ENCODE measurements around the gene CEP128.
"Not testable (repeated sequence)": the region's sequence is repeated elsewhere in the genome, so short reads cannot be mapped to it uniquely, and the experiment has no call there.

Gene CEP128

DNA sequence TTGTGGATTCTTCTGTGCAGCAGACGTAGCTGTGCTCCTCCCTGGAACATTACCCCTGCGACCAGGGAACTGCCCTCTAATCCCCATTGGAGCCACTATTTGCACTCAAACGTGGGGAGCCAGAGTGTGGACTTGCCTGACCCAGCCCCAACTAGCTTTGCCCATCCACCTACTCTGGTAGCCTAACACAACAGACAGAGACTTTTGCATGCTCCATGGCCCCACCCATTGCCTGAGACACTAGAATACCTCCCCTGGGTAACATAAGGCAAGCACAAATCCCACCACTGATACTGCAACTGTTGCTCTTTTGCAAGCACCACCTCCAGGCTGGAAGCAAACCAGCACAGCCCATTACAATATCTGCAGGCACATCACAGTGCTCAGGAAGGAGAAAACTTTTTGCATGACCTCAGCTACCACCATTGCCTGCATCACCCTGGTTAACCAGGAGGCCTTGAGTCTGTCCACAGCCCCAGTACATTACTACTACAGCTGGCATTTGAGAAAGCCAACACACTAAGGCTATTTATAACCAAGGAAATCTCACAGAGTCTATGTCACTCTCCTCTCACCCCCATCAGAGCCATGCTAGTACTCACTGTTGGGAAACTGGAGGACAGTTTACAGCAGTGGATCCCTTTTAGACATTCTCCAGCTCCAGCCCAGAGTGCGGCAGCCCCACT, 15.0 kb downstream of the CEP128 start:
- no peaks in the 10 kb centered on the region for H3K27me3 ChIP-seq (ENCODE audit: insufficient read depth, low read depth, severe bottlenecking)
- no peak for DNase-seq
- H3K36me3 ChIP-seq, result no peaks in the 10 kb centered on the region
- H3K27ac ChIP-seq, result no peak overlapping the region
- no peaks in the 10 kb centered on the region for H3K9me3 ChIP-seq (ENCODE audit: severe bottlenecking)
- no peak overlapping the region for H3K4me3 ChIP-seq (ENCODE audit: low read depth, low read length)
- TF ChIP-seq, protein P1, sequence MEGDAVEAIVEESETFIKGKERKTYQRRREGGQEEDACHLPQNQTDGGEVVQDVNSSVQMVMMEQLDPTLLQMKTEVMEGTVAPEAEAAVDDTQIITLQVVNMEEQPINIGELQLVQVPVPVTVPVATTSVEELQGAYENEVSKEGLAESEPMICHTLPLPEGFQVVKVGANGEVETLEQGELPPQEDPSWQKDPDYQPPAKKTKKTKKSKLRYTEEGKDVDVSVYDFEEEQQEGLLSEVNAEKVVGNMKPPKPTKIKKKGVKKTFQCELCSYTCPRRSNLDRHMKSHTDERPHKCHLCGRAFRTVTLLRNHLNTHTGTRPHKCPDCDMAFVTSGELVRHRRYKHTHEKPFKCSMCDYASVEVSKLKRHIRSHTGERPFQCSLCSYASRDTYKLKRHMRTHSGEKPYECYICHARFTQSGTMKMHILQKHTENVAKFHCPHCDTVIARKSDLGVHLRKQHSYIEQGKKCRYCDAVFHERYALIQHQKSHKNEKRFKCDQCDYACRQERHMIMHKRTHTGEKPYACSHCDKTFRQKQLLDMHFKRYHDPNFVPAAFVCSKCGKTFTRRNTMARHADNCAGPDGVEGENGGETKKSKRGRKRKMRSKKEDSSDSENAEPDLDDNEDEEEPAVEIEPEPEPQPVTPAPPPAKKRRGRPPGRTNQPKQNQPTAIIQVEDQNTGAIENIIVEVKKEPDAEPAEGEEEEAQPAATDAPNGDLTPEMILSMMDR (IDR thresholded peaks at IDR 0.05; ENCODE audit: low read depth, low read length), result no peak

DNA sequence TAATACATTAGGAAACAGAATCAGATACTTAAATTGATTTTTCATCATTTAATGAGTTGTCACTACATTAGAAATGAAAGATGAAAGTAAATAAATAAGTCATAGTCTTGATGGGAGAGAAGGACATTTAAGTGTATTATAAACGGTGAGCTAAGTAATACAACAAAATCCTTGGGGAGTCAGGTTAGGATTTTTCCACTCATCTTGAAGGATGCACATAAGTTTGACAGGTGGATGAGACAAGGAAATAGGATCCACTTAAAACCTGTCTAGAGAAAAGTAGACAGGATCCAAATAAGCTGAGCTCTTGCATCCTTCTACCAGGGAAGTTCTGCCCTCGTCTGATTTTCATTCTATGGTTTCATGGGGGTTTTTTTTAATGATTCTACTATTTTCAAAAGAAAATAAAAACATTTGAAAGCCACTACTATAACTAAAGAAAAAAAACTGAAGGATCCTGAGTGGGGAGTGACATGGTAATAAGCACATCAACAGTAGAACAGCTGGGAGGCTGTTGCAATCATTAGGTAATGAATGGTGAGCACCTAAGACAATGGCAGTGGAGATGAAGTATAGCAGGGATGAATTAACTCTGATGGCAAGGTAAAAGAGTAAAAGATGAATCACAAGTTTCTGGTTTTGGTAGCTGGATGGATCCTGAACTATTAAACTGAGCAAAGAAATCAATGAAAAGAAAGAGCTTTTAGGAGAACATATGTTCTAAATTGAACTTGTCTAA, 17.0 kb downstream of the CEP128 start:
- H3K9me3 ChIP-seq (ENCODE audit: severe bottlenecking), result no peaks in the 10 kb centered on the region
- no peak overlapping the region for H3K4me3 ChIP-seq (ENCODE audit: low read depth, low read length)
- no peak for DNase-seq
- TF ChIP-seq, protein P1 (IDR thresholded peaks at IDR 0.05; ENCODE audit: low read depth, low read length), result no peak
- H3K27ac ChIP-seq, result peak overlapping the region; percentile 21
- no peaks in the 10 kb centered on the region for H3K36me3 ChIP-seq
- H3K27me3 ChIP-seq (ENCODE audit: insufficient read depth, low read depth, severe bottlenecking), result no peaks in the 10 kb centered on the region

- TF ChIP-seq, protein P1 (IDR thresholded peaks at IDR 0.05; ENCODE audit: low read depth, low read length), result no peak
- DNase-seq, result peak; percentile 63
- Histone ChIP-seq H3K27ac (peak overlapping the region; percentile 21), H3K36me3 (no peaks in the 10 kb centered on the region), H3K4me3 (ENCODE audit: low read depth, low read length) (no peak overlapping the region), H3K27me3 (ENCODE audit: insufficient read depth, low read depth, severe bottlenecking) (no peaks in the 10 kb centered on the region), H3K9me3 (ENCODE audit: severe bottlenecking) (no peaks in the 10 kb centered on the region)
Measured at GRCh38 chr14:80923368-80923767, 18.2 kb downstream of the CEP128 start.

DNA sequence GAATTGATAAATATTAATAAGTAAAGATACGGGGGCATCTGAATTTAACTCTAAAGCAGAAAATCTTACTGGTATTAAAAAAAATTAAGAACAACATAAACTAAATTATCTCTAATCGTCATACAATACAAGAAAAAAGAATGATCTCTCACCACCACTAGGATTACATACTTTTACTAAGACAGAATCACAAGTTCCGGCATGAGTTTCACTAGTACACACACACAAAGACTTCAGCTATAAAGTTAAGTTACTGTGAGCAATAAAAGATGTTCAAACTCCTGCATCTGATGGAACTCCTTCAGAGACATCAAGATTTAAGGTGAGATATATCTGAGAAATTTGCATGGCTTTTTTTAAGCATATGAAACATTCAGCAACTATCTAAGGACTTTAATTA, 21.9 kb downstream of the CEP128 start:
- H3K27ac ChIP-seq, result no peak overlapping the region
- TF ChIP-seq, protein P1 (IDR thresholded peaks at IDR 0.05; ENCODE audit: low read depth, low read length), result no peak
- peaks cover 12% of the 10 kb centered on the region for H3K36me3 ChIP-seq
- no peaks in the 10 kb centered on the region for H3K27me3 ChIP-seq (ENCODE audit: insufficient read depth, low read depth, severe bottlenecking)
- DNase-seq, result no peak
- H3K4me3 ChIP-seq (ENCODE audit: low read depth, low read length), result no peak overlapping the region
- H3K9me3 ChIP-seq (ENCODE audit: severe bottlenecking), result no peaks in the 10 kb centered on the region

GRCh38 chr14:80912013-80912412, 29.5 kb downstream of the CEP128 start:
- DNase-seq; H3K27ac ChIP-seq; H3K27me3 ChIP-seq (ENCODE audit: insufficient read depth, low read depth, severe bottlenecking); H3K9me3 ChIP-seq (ENCODE audit: severe bottlenecking); H3K4me3 ChIP-seq (ENCODE audit: low read depth, low read length): not testable (repeated sequence)
- H3K36me3 ChIP-seq, result peaks cover 30% of the 10 kb centered on the region

DNA sequence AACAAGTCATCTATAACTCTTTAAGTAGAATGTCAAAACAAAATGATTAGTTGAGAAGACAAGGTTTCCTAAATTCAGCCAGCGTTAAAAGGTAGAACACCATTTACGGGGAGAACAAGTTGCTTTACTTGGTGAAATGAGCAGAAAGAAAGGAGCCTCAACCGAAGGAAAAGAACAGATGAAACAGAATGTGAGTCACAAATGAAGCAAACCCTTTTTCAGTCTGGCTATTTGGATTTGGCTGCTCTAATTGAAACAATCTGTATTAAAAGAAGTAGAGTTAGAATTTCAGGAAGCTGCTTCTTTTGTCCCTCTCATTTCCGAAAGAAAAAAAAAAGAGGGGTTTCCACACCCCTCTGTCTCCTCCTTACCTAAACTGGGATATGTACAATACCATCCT, 34.6 kb downstream of the CEP128 start:
- no peaks in the 10 kb centered on the region; the same call in 1 of the 2 replicates for H3K36me3 ChIP-seq
- H3K27me3 ChIP-seq (ENCODE audit: insufficient read depth, low read depth, severe bottlenecking), result no peaks in the 10 kb centered on the region
- TF ChIP-seq, protein P1 (IDR thresholded peaks at IDR 0.05; ENCODE audit: low read depth, low read length), result no peak
- H3K27ac ChIP-seq, result no peak overlapping the region
- H3K4me3 ChIP-seq (ENCODE audit: low read depth, low read length), result no peak overlapping the region
- H3K9me3 ChIP-seq (ENCODE audit: severe bottlenecking), result no peaks in the 10 kb centered on the region
- DNase-seq, result no peak

Data from WERI-Rb-1 (cell line).